WERI-Rb-1 (cell line): ENCODE data around the gene GPR39.

Experiments
- DNase-seq: peaks from one replicate; pipeline ENCODE4 v3.0.0-alpha.2; 2020
- H3K27ac ChIP-seq: fragments of 250-450 bp; sonication (Bioruptor Pico); 2 replicates; pipeline ENCODE4 v1.5.1; 2020; ENCODE audit warnings: mild to moderate bottlenecking, moderate library complexity
- H3K27me3 ChIP-seq: fragments of 250-450 bp; sonication (Bioruptor Pico); 2 replicates; pipeline ENCODE4 v1.5.1; 2021; ENCODE audit warnings: mild to moderate bottlenecking, low read depth, moderate library complexity; ENCODE audit not compliant: insufficient read depth, severe bottlenecking
- H3K36me3 ChIP-seq: fragments of 250-450 bp; sonication (Bioruptor Pico); 2 replicates; pipeline ENCODE4 v1.5.1; 2020; ENCODE audit warnings: mild to moderate bottlenecking, moderate library complexity
- H3K4me3 ChIP-seq: 2 replicates; pipeline ENCODE4 v1.5.1; 2011; ENCODE audit warnings: low read depth, mild to moderate bottlenecking, control low read depth, low read length
- H3K9me3 ChIP-seq: fragments of 250-450 bp; sonication (Bioruptor Pico); 2 replicates; pipeline ENCODE4 v1.5.1; 2021; ENCODE audit warnings: mild to moderate bottlenecking, moderate library complexity; ENCODE audit not compliant: severe bottlenecking
- CTCF ChIP-seq: IDR thresholded peaks from 2 replicates; pipeline ENCODE4 v1.5.1; 2011; ENCODE audit warnings: low read depth, mild to moderate bottlenecking, control low read depth, inconsistent platforms, low read length

The GPR39 gene

DNA sequence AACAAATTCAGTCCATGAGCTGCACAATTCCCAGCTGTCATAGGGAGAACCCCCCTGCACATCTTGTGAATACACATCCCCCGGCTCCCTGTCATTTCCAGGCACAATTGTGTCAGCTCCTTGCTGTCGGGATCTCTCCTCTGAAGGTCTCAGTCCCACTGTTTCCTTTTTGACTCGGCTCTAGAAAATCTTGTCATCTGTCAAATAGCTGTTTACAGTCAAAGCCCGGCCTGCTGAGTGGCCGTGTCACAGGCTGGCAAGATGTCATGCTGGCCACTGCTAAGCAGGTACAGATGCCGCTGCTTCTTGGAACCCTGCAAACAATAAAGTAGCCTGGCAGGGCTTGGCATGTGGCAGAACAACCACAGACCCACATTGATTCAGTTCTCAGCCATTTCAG lies 191.7 kb downstream of the GPR39 start:
- H3K27me3 ChIP-seq: no peaks in the 10 kb centered on the region
- H3K36me3 ChIP-seq: no peaks in the 10 kb centered on the region
- DNase-seq: no peak
- H3K9me3 ChIP-seq: no peaks in the 10 kb centered on the region
- H3K4me3 ChIP-seq: no peak overlapping the region
- TF ChIP-seq CTCF: no peak
- H3K27ac ChIP-seq: no peak overlapping the region

DNA sequence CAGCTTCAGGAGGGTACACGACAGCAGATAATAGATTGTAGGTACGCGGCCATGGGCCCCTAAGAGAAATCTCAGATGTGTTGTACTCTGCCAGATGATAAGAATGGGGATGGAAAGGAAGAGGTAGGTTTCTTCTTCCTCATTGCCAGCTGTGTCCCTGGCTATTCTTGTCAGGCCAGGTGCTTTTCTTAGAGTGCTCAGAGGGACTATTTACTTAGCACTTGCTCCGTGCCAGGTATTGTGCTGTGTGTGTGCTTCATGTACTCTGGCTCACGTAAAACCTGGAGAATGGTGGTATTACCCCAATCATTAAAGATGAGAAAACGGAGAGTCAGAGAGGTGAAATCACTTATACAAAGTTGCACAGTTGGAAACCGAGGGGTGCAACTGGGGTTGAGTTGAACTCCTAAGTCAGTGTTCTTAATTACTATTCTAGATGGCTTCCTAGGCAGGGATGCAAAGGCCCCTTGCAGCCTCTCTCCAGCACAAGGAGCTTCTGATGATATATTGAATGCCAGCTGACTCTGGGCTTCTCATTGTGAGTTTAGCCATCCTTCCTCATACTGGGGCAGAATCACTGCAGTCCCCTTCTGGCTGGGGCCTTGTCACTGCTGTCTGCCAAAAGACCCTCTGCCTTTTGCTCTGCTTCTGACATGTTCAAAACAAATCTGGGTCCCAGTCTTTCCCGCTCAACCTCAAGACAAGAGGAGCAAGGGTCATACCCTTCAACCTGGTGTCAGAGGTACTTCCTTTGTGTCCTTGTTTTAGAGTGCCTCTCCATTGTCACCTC lies 192.7 kb downstream of the GPR39 start:
- Histone ChIP-seq H3K36me3 (no peaks in the 10 kb centered on the region), H3K27me3 (no peaks in the 10 kb centered on the region), H3K4me3 (no peak overlapping the region), H3K27ac (no peak overlapping the region), H3K9me3 (no peaks in the 10 kb centered on the region)
- TF ChIP-seq CTCF: no peak
- no peak for DNase-seq

- no peak for DNase-seq
These were observed 195.1 kb downstream of the GPR39 start for GRCh38 chr2:132611719-132612118.

DNA sequence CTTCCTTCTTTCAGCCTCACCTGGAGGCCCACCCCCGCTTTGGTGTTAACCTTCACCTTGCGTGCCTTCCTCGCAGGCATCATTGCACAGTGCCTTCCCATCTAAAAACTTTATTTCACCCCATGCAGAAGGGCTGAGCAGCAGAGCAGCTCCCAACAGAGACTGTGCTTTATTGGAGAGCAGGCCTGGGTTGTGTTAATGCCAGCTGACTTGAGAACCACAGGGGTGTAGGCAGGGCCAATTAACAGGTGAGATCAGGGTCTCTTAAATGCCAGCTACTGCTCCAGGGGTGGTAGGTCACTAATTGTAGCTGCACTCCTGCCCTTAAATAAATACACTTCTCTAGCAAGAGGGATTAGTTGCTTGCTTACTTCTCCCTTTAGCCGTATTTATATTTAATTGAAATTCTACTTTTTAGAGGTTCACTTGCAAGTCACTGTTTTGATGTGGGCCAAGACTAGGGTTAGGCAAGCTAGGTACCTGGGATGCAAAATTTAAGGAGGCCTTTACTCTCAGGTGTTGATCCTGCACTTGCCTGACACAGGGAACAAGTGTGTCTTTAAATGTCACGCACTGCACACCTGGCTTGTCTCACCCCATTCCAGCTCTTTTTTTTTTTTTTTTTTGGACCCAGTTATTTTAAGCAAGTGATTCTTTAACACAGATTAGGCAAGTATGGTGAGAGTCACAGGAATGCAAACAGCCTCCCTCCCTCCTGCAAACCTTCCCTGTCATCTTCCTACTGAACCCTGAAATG lies 198.9 kb downstream of the GPR39 start:
- H3K9me3 ChIP-seq: no peaks in the 10 kb centered on the region
- no peak for TF ChIP-seq CTCF
- DNase-seq: no peak
- no peaks in the 10 kb centered on the region for H3K27me3 ChIP-seq
- no peak overlapping the region for H3K4me3 ChIP-seq
- H3K27ac ChIP-seq: no peak overlapping the region
- H3K36me3 ChIP-seq: no peaks in the 10 kb centered on the region

More at GRCh38 chr2:132611719-132612118, 195.1 kb downstream of the GPR39 start:
- H3K9me3 ChIP-seq: no peaks in the 10 kb centered on the region
- H3K36me3 ChIP-seq: no peaks in the 10 kb centered on the region
- no peak for TF ChIP-seq CTCF
- no peak overlapping the region for H3K4me3 ChIP-seq
- no peaks in the 10 kb centered on the region for H3K27me3 ChIP-seq
- H3K27ac ChIP-seq: no peak overlapping the region

DNA sequence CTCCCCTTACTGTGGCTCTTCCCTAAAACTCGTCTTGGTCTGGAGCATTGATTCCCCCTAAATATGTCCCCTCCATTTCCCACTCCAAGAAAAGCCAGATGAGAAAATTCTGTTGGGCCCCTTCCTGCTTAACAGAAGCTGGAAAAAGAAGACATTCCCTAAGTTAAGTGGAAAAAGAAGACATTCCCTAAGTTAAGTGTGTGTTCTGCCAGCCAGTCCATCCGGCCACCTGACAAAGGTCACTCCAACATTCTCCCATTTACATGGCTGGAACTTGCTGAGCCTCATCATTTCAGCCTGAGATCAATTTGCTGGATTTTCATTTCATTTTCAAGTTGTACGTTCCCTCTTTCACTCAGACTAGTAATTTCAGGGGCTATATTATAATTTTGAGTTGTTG lies 201.4 kb downstream of the GPR39 start:
- no peak for DNase-seq
- TF ChIP-seq CTCF: no peak
- Histone ChIP-seq H3K27me3 (no peaks in the 10 kb centered on the region), H3K4me3 (no peak overlapping the region), H3K36me3 (no peaks in the 10 kb centered on the region), H3K27ac (no peak overlapping the region), H3K9me3 (no peaks in the 10 kb centered on the region)
